ENCODE data around the gene TUG1.

GRCh38 chr22:30968015-30968923 is 796 bp upstream of the TUG1 start, which contains the start of gene MORC2:
- no peak for TF ChIP-seq CTCF (IDR thresholded peaks at IDR 0.05; ENCODE audit: borderline replicate concordance, extremely low read depth, low read length, poor library complexity, severe bottlenecking)
- no peak for TF ChIP-seq EZH2 (IDR thresholded peaks at IDR 0.05; ENCODE audit: borderline replicate concordance, low read depth, low read length, severe bottlenecking)
